Pancreas (tissue), 10 donors: Measurements from ENCODE around the gene AATF. TPM values are rescaled to one million over a fixed set of nuclear protein-coding genes. Genes with fewer than 3 reads are reported as not detected.

Source experiments
- ATAC-seq, 4 donors: fragments of 200-7000 bp; cut with Tn5 transposase; one replicate each; pipeline versions ENCODE4 v1.8.0 to v1.9.1; 2020; ENCODE audit warnings: mild to moderate bottlenecking in 4 of 4, moderate library complexity in 4 of 4
- DNase-seq, 6 donors: peaks; one replicate each; pipeline ENCODE4 v3.0.0-alpha.2; 2020
- FAIRE-seq: peaks from 2 replicates; lab custom pipeline; 2012; peaks lifted over from hg19 to GRCh38; lab: Jason Lieb, UNC
- H3K27ac ChIP-seq, 4 donors: fragments of 200-600 bp; sonication (generic); 1 replicate in 3 of 4; 2 replicates in 1 of 4; pipeline versions ENCODE4 v1.5.0 to v1.8.0; 2020
- H3K27me3 ChIP-seq, 4 donors: fragments of 200-600 bp; one replicate each; pipeline ENCODE4 v1.8.0; 2021
- H3K36me3 ChIP-seq, 3 donors: fragments of 200-600 bp; sonication (generic) in 1 of 3; one replicate each; pipeline versions ENCODE4 v1.5.0 to v1.8.0; 2020 to 2021
- H3K4me1 ChIP-seq, 3 donors: fragments of 200-600 bp; one replicate each; pipeline ENCODE4 v1.8.0; 2021
- H3K4me3 ChIP-seq, 4 donors: fragments of 200-600 bp; sonication (generic) in 2 of 4; one replicate each; pipeline versions ENCODE4 v1.5.0 to v1.8.0; 2020 to 2021
- H3K9me3 ChIP-seq, 4 donors: fragments of 200-600 bp; one replicate each; pipeline ENCODE4 v1.8.0; 2021
- WGBS, 2 donors: extraction: QIAGEN DNeasy Blood & Tissue Kit; methylation state at CpG; one replicate each; pipeline ENCODE4 v1.1.7; 2013; 5-methylcytosine and 5-hydroxymethylcytosine counted together
- intact Hi-C, 3 donors: fragments of 100-400 bp; cut with DNase I; formaldehyde crosslinking; loops; one replicate each; pipeline versions ENCODE4 v1.11.1 to v1.14.2; 2022
- polyA plus RNA-seq, 2 donors: library from polyadenylated mRNA; stranded (reverse); fragments of 200-250 nt; gene quantifications; one replicate each; pipeline ENCODE4 v1.2.3, GENCODE V29; 2013
- total RNA-seq, 6 donors: library from RNA; stranded (reverse); fragmentation: NEBNext Ultra II Directional in 4 of 6; extraction: Animal tissue kit (Norgen Biotek cat#: 25700) in 4 of 6; gene quantifications; one replicate each; pipeline versions ENCODE4 v1.2.1 to v1.2.4, GENCODE V29; 2021 to 2023
- TF ChIP-seq, protein P1 (sequence below), 4 donors: fragments of 200-600 bp; sonication (generic) in 3 of 4; IDR thresholded peaks; one replicate each; pipeline versions ENCODE4 v1.5.0 to v1.8.0; 2021; ENCODE audit warnings: antibody characterized with exemption in 4 of 4
- donor health status: healthy with polysubstance abuse.
- donor health status: DM: no; HTN: no; CAD: no; lungs with moderate emphysema.
- donor health status: DM: no; HTN: no; CAD: no.
- donor health status: control.
- donor health status: control.
- donor health status: Bipolar disorder and iron deficiency.
- donor health status: DM: yes; HTN: yes; CAD: no.
- donor health status: DM: no; HTN: no; CAD: no.
- donor health status: DM: no; HTN: no; CAD: no.
- donor health status: DM: yes; HTN: yes; CAD: no.

Gene AATF
- total and polyA plus RNA-seq, 8 donors: 20.1 to 38.4 (median 28.5) TPM

DNA sequence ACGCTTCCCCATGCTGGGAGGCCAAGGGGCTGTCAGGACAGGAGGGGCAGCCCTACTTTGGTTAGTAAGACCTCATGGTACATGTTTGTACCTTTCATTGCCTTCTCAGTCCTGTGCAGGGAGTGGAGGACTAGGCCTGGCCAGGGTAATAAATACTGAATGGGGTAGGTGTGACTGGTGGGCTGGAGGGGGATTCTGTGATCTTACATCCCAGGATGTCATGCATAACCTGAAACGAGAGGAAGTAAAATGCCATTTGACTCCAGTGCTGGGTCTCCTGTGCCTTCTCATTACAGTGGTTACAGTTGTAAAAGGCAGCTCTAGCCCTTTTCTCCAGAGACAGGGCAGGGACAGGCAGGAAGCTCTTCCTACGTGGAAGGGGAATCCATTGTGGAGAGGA is 138.2 kb downstream of the AATF start:
- ATAC-seq: no peak
- no peaks in the 10 kb centered on the region for H3K36me3 ChIP-seq
- no peaks in the 10 kb centered on the region for H3K9me3 ChIP-seq
- TF ChIP-seq, protein P1, sequence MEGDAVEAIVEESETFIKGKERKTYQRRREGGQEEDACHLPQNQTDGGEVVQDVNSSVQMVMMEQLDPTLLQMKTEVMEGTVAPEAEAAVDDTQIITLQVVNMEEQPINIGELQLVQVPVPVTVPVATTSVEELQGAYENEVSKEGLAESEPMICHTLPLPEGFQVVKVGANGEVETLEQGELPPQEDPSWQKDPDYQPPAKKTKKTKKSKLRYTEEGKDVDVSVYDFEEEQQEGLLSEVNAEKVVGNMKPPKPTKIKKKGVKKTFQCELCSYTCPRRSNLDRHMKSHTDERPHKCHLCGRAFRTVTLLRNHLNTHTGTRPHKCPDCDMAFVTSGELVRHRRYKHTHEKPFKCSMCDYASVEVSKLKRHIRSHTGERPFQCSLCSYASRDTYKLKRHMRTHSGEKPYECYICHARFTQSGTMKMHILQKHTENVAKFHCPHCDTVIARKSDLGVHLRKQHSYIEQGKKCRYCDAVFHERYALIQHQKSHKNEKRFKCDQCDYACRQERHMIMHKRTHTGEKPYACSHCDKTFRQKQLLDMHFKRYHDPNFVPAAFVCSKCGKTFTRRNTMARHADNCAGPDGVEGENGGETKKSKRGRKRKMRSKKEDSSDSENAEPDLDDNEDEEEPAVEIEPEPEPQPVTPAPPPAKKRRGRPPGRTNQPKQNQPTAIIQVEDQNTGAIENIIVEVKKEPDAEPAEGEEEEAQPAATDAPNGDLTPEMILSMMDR (IDR thresholded peaks at IDR 0.05): no peak
- H3K4me3 ChIP-seq: no peak overlapping the region
- no peaks in the 10 kb centered on the region for H3K4me1 ChIP-seq
- no peak overlapping the region for H3K27ac ChIP-seq
- intact Hi-C loops: no loop called here
- FAIRE-seq: no peak
- H3K27me3 ChIP-seq: no peaks in the 10 kb centered on the region
- no peak for DNase-seq
- WGBS, 2 donors: 88 to 92% methylated on average over 3 of the region's 3 CpGs

- Histone ChIP-seq H3K27me3 (no peaks in the 10 kb centered on the region), H3K4me1 (no peaks in the 10 kb centered on the region), H3K36me3 (no peaks in the 10 kb centered on the region), H3K4me3 (no peak overlapping the region), H3K27ac (no peak overlapping the region), H3K9me3 (no peaks in the 10 kb centered on the region)
- TF ChIP-seq, protein P1 (IDR thresholded peaks at IDR 0.05): no peak
- intact Hi-C loops: no loop called here
- ATAC-seq (no peak), FAIRE-seq (no peak), DNase-seq (no peak)
- 89 to 93% methylated on average over 5 of the region's 5 CpGs for WGBS, 2 donors
These were observed 138.9 kb downstream of the AATF start for GRCh38 chr17:37087683-37088082.

DNA sequence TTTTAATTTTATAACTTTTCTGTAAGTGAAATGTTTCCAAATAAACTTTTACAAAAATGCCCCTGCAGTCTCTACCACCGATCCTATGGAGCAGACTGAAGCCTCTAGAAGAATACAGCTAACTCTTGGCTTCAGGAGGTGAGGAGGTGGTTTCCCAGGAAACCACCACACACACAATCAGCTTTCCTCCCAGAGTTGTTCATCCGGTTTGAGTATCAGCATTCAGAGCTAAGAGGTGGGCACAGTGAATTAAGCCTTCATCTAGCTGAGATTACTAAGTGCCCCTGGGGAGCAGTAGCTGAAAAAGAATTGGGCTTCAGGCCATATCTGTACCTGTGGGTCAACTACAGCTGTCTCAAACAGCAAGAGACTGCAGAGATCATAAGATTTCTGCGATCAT is 139.7 kb downstream of the AATF start:
- H3K36me3 ChIP-seq: no peaks in the 10 kb centered on the region
- H3K27ac ChIP-seq: no peak overlapping the region
- no peak for FAIRE-seq
- ATAC-seq: peak in 2 of 4 donors; percentile 39 to 78
- H3K4me3 ChIP-seq: no peak overlapping the region
- DNase-seq: no peak
- no peaks in the 10 kb centered on the region for H3K9me3 ChIP-seq
- H3K27me3 ChIP-seq: no peaks in the 10 kb centered on the region
- intact Hi-C loops: no loop called here
- TF ChIP-seq, protein P1 (IDR thresholded peaks at IDR 0.05): no peak
- 56 to 57% methylated on average over 3 of the region's 3 CpGs for WGBS, 2 donors
- H3K4me1 ChIP-seq: no peaks in the 10 kb centered on the region

GRCh38 chr17:37088913-37089312 is 140.2 kb downstream of the AATF start:
- DNase-seq (no peak), FAIRE-seq (no peak), ATAC-seq (peak in 2 of 4 donors; percentile 26 to 31)
- no peaks in the 10 kb centered on the region for H3K4me1 ChIP-seq
- 70 to 72% methylated on average over 11 of the region's 11 CpGs for WGBS, 2 donors
- TF ChIP-seq, protein P1 (IDR thresholded peaks at IDR 0.05): no peak
- intact Hi-C loops: no loop called here
- H3K27ac ChIP-seq: no peak overlapping the region
- H3K27me3 ChIP-seq: no peaks in the 10 kb centered on the region
- no peaks in the 10 kb centered on the region for H3K9me3 ChIP-seq
- no peaks in the 10 kb centered on the region for H3K36me3 ChIP-seq
- no peak overlapping the region for H3K4me3 ChIP-seq

DNA sequence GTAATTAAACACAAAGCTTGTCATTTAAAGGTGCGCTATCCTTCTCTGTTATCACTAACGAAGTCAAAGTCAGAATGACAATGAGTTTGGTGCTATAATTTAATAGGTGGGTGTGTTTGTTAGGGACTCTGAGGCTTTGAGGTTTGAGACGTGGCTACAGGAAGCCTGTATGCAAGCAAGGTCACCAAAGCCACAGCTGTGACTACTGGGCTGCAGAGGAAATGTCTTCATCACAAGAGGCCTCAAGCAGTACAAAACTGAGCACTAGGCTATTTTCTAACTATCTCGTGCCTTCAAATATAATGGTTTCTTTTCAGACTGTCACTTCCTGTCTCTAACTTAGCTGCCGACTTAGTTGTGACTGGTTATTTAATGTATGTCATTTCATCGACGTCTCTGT is 141.2 kb downstream of the AATF start:
- ATAC-seq (peak in 3 of 4 donors; percentile 25 to 64 (median 60)), FAIRE-seq (no peak), DNase-seq (no peak)
- Histone ChIP-seq H3K4me3 (no peak overlapping the region), H3K27me3 (no peaks in the 10 kb centered on the region), H3K36me3 (no peaks in the 10 kb centered on the region), H3K27ac (peak overlapping the region in 1 of 4 donors; percentile 13), H3K9me3 (no peaks in the 10 kb centered on the region), H3K4me1 (no peaks in the 10 kb centered on the region)
- TF ChIP-seq, protein P1 (IDR thresholded peaks at IDR 0.05): no peak
- WGBS, 2 donors: 75 to 76% methylated on average over 7 of the region's 7 CpGs
- intact Hi-C loops: no loop called here
